RWPE2 (cell line): ENCODE data around the gene CHI3L2.

Experiments used
- ATAC-seq: fragments of 200-7000 bp; cut with Tn5 transposase; 3 replicates; pipeline ENCODE4 v1.9.1; 2021; ENCODE audit warnings: low read depth
- DNase-seq: peaks from one replicate; pipeline ENCODE4 v3.0.0-alpha.2; 2020; ENCODE audit warnings: low spot score
- H3K27ac ChIP-seq: fragments of 450-650 bp; 2 replicates; pipeline ENCODE4 v1.5.1; 2017; ENCODE audit warnings: mild to moderate bottlenecking; ENCODE audit not compliant: poor library complexity, severe bottlenecking
- H3K27me3 ChIP-seq: fragments of 250-450 bp; sonication (Bioruptor Pico); 2 replicates; pipeline ENCODE4 v1.5.1; 2021; ENCODE audit warnings: mild to moderate bottlenecking, moderate library complexity; ENCODE audit not compliant: insufficient read depth, poor library complexity, severe bottlenecking
- H3K36me3 ChIP-seq: fragments of 250-450 bp; sonication (Bioruptor Pico); 2 replicates; pipeline ENCODE4 v1.5.1; 2020; ENCODE audit warnings: low read depth, mild to moderate bottlenecking, moderate library complexity
- H3K4me1 ChIP-seq: fragments of 250-450 bp; sonication (Bioruptor Pico); 2 replicates; pipeline ENCODE4 v1.5.1; 2021; ENCODE audit warnings: mild to moderate bottlenecking, moderate library complexity; ENCODE audit not compliant: insufficient read depth, poor library complexity, severe bottlenecking
- H3K4me3 ChIP-seq: fragments of 250-450 bp; sonication (Bioruptor Pico); 2 replicates; pipeline ENCODE4 v1.5.1; 2021; ENCODE audit warnings: mild to moderate bottlenecking, moderate library complexity; ENCODE audit not compliant: severe bottlenecking
- H3K9me3 ChIP-seq: fragments of 250-450 bp; sonication (Bioruptor Pico); 2 replicates; pipeline ENCODE4 v1.5.1; 2021; ENCODE audit warnings: mild to moderate bottlenecking, moderate library complexity; ENCODE audit not compliant: severe bottlenecking
- CTCF ChIP-seq: fragments of 450-650 bp; IDR thresholded peaks from one replicate; pipeline ENCODE4 v1.5.1; 2017; ENCODE audit warnings: mild to moderate bottlenecking, moderate library complexity; ENCODE audit not compliant: poor library complexity, severe bottlenecking

CHI3L2 gene

GRCh38 chr1:111228748-111229126 is 1.2 kb downstream of the CHI3L2 start:
- Histone ChIP-seq H3K27me3 (no peaks in the 10 kb centered on the region), H3K4me1 (peaks cover 5% of the 10 kb centered on the region), H3K9me3 (no peaks in the 10 kb centered on the region), H3K4me3 (no peak overlapping the region), H3K27ac (no peak overlapping the region), H3K36me3 (no peaks in the 10 kb centered on the region)
- DNase-seq (no peak), ATAC-seq (no peak)
- no peak for TF ChIP-seq CTCF

GRCh38 chr1:111232134-111232533 is 4.6 kb downstream of the CHI3L2 start:
- H3K4me1 ChIP-seq, result peaks cover 26% of the 10 kb centered on the region
- TF ChIP-seq CTCF, result no peak
- DNase-seq, result no peak

GRCh38 chr1:111234258-111234657 is 6.7 kb downstream of the CHI3L2 start:
- H3K4me1 ChIP-seq, result peaks cover 21% of the 10 kb centered on the region
- H3K27ac ChIP-seq, result peak overlapping the region; percentile 52
- no peak overlapping the region for H3K4me3 ChIP-seq
- H3K36me3 ChIP-seq, result no peaks in the 10 kb centered on the region
- no peak for TF ChIP-seq CTCF
- no peaks in the 10 kb centered on the region for H3K9me3 ChIP-seq
- DNase-seq (no peak), ATAC-seq (peak; percentile 62)
- no peaks in the 10 kb centered on the region for H3K27me3 ChIP-seq

More at GRCh38 chr1:111232134-111232533, 4.6 kb downstream of the CHI3L2 start:
- ATAC-seq, result no peak
- no peaks in the 10 kb centered on the region for H3K9me3 ChIP-seq
- no peak overlapping the region for H3K4me3 ChIP-seq
- H3K36me3 ChIP-seq, result no peaks in the 10 kb centered on the region
- no peak overlapping the region for H3K27ac ChIP-seq
- no peaks in the 10 kb centered on the region for H3K27me3 ChIP-seq

GRCh38 chr1:111234866-111235265 is 7.4 kb downstream of the CHI3L2 start:
- no peaks in the 10 kb centered on the region for H3K27me3 ChIP-seq
- H3K36me3 ChIP-seq, result no peaks in the 10 kb centered on the region
- DNase-seq (no peak), ATAC-seq (peak; percentile 97)
- no peak overlapping the region for H3K4me3 ChIP-seq
- H3K27ac ChIP-seq, result peak overlapping the region; percentile 52
- no peak for TF ChIP-seq CTCF
- peaks cover 21% of the 10 kb centered on the region for H3K4me1 ChIP-seq
- H3K9me3 ChIP-seq, result no peaks in the 10 kb centered on the region

GRCh38 chr1:111236379-111236778 is 8.9 kb downstream of the CHI3L2 start:
- ATAC-seq, result no peak
- H3K27ac ChIP-seq, result no peak overlapping the region
- no peaks in the 10 kb centered on the region for H3K36me3 ChIP-seq
- TF ChIP-seq CTCF, result no peak
- no peaks in the 10 kb centered on the region for H3K27me3 ChIP-seq
- peaks cover 21% of the 10 kb centered on the region for H3K4me1 ChIP-seq
- DNase-seq, result no peak
- H3K9me3 ChIP-seq, result no peaks in the 10 kb centered on the region
- H3K4me3 ChIP-seq, result no peak overlapping the region
